A549 treated with ZK216348 at 1 μM for 4 hours (cell line): ENCODE measurements around the gene CC2D2B. TPM values are rescaled to one million over a fixed set of nuclear protein-coding genes. Genes with fewer than 3 reads are reported as not detected.

ENCODE experiments used
- total RNA-seq: library from RNA; stranded (reverse); fragments of 200-300 nt; extraction: Qiagen RNA extraction; gene quantifications from 5 replicates; pipeline ENCODE4 v1.2.3, GENCODE V29; 2022; ENCODE audit warnings: low read depth

The CC2D2B gene, protein sequence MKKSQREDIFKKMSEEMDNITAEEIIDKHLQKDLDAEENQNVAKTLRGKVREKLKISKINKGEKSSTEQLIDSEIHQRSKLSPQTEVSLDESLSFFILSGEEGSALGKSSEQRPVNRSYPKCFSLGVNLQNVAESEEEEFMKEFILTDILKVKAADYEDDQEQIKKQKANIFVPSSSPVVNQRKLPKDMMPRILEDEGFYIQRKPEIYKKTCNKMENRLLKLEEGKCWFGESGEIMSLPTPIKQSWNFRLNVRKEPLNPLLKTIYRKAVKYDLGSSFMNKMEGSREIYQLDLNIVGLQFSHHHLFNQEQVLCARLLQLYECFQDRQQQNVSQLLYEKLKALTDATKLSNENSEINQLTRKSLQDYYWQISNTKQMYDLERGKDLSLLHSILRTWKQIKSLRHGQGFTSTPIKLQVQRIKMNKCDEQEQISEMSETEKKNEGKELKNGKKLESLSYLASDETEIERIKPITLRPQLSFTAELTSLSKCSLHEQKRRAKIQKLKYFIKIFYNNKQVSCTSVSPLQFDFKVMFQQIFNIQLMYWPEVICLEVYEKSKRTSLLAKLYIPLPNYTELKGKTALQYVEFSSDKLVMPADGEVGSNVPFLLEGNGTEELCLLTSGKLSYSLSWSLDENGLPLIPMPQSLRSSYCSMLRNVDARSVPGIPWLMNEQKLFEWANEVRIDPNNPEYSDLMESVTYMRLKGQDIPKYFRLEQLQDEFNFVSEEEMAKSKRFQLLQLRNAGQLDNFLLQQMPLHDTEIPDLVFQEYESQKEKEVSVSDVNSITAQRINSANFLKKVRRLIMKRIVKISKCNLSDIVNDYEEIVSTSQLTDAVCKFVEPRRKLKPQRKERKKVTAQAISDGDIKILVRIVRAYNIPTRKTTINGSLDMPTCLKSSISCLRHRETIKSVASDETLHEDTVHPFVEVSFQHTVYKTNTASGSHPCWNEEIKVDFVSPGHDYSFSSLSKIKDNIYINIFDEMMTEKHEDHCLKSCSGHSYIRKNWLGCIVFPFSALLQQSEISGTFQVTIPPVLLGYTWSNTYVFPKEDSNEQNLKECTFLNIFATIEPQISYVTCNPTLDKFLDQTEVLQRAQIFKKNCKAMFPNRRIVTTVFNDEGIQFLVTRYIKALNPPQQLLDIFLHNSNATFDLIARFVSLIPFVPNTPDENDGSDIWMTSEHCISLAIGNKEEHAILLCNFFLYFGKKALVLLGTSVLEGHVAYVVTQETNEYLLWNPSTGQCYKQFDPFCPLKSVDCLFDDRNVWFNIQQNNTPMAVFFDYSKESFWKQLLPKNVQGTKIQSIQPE (N-terminal part only)
- 0.22 TPM in 1 of 5 replicates, not detected in the others for total RNA-seq

GRCh38 chr10:95907456-95908253 lies at the start of gene CC2D2B:
Gene CC2D2B, plus strand, starts transcription at chr10:95907975. Its CDS starts 3,349 bp downstream, at chr10:95911324.

GRCh38 chr10:96043033-96043892 lies 135.5 kb downstream of the CC2D2B start, which contains the start of gene CCNJ:
Gene CCNJ, plus strand, starts transcription at chr10:96043583. Its CDS starts 811 bp downstream, at chr10:96044394.

Other genes starting within 250 kb of the CC2D2B start
- 35.6 to 46.1 TPM (median 44.8 TPM) in 5 replicates for gene TCTN3, start 214.0 kb upstream of the CC2D2B start, total RNA-seq
- gene ENTPD1, start 151.8 kb upstream of the CC2D2B start, total RNA-seq = 0.05 to 0.17 TPM in 2 of 5 replicates, not detected in the others
- 4.3 to 7.7 TPM (median 6.4 TPM) in 5 replicates for gene CCNJ, start 135.6 kb downstream of the CC2D2B start, total RNA-seq
- gene ZNF518A, start 222.3 kb downstream of the CC2D2B start, total RNA-seq = 3.8 to 9.3 TPM (median 6.8 TPM) in 5 replicates